Lower leg skin (tissue), 3 donors: ENCODE measurements around the gene BPIFB3.

Source experiments
- CTCF ChIP-seq, 3 donors: fragments of 450-650 bp; IDR thresholded peaks; one replicate each; pipeline ENCODE4 v1.5.1; 2016; ENCODE audit warnings: antibody characterized with exemption in 3 of 3, mild to moderate bottlenecking in 3 of 3, moderate library complexity in 2 of 3
- POLR2A ChIP-seq, 2 donors: fragments of 450-650 bp; IDR thresholded peaks; one replicate each; pipeline ENCODE4 v1.6.1; 2016 to 2017; ENCODE audit warnings: antibody characterized with exemption in 2 of 2, mild to moderate bottlenecking in 1 of 2, moderate library complexity in 1 of 2

GRCh38 chr20:33053291-33054106 is at the start of gene BPIFB3:
- TF ChIP-seq CTCF (IDR thresholded peaks at IDR 0.05) (no peak), POLR2A (IDR thresholded peaks at IDR 0.05) (no peak)
